DMS153 treated with DMSO at 0.1 percent for 48 hours (cell line): Measurements from ENCODE around the gene ARL3.
"Not testable (repeated sequence)": the region's sequence is repeated elsewhere in the genome, so short reads cannot be mapped to it uniquely, and the experiment has no call there.

ENCODE experiments used
- DNase-seq: peaks from one replicate; lab custom pipeline; 2025; ENCODE audit not compliant: unreplicated experiment; lab: John Stamatoyannopoulos, UW

The ARL3 gene

DNA sequence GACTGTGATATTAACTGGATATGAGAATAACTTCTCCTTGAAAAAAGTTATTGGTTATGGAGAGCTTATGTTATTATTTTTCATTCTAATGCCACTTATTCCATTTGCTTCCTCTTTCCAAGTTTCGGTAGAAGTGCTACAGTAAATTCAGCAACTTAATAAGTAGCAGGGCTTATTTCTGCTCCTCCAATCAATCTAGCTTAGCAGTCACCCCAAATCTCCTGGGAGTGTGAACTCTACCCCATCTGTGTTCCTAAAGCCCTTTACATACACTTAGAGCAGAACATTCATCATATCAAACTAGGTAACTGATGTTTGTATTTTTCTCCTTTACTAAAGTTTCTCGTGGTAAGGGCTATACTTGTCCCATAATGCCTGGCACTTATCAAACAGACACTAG, 8.7 kb downstream of the ARL3 start:
- no peak for DNase-seq

DNA sequence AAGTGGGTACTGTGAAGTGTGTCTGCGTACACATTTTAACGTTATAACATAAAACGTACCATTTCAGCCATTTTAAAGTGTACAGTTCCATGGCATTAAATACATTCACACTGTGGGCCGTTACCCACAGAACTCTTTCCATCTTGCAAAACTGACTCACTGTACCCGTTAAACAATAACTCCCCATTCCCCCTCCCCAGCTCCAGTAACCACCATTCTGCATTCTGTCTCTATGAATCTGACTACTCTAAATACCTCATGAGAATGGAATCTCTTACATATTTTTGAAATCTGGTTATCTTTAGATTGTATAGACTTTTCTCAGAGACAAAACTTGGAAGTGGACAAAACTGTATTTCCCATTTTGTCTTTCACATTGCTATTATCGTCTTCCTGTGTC, 9.3 kb downstream of the ARL3 start:
- DNase-seq = no peak

- DNase-seq = no peak
Measured at GRCh38 chr10:102702742-102703141, 11.5 kb downstream of the ARL3 start.

- no peak for DNase-seq
Measured at GRCh38 chr10:102701796-102702195, 12.4 kb downstream of the ARL3 start.

DNA sequence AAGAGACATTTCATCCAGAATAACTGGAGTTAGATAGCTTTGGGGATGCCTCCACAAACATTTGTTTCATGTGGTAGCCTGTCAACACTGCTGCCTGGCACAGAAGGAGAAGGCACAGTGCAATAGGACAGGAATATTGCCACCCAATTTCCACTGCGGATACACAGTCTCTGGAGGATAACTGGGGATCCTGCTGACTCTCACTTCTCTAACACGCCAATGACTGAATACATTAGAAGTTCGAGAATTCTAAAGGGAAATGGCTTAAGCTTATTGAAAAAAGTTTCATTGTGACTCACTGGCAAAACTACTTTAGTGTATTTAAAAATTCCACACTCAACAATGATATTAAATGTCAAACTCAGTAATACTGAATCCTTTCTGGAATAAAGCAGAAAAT, 12.9 kb downstream of the ARL3 start:
- no peak for DNase-seq

- DNase-seq = no peak
Measured at GRCh38 chr10:102698894-102699293, 15.3 kb downstream of the ARL3 start.

DNA sequence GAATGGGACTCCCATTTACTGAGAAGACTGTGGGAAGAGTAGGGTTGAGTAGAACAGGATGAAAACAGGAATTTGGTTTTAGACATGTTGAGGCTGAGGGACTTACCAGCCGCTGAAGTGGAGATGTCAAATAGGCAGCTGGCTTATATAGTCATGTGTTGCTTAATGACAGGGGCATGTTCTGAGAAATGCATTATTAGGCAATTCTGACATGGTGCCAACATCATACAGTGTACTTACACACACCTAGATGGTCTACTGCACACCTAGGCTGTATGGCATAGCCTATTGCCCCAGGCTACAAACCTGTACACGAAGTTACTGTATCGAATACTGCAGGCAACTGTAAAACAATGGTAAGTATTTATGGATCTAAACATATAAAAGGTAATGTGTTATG, 17.5 kb downstream of the ARL3 start:
- DNase-seq = no peak

DNA sequence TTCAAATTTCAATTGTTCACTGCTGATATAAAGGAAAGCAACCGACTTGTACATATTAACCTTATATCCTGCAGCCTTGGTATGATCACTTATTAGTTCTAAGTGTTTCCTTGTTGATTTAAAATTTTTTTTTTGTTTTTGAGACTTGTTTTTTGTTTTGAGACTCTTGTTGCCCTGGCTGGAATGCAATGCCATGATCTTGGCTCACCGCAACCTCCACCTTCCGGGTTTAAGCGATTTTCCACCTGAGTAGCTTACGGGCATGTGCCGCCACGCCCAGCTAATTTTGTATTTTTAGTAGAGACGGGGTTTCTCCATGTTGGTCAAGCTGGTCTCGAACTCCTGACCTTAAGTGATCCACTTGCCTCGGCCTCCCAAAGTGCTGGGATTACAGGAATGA, 18.8 kb downstream of the ARL3 start:
- not testable (repeated sequence) for DNase-seq

GRCh38 chr10:102691285-102692066, 22.7 kb downstream of the ARL3 start:
- DNase-seq = no peak

- no peak for DNase-seq
Measured at GRCh38 chr10:102683736-102684135, 30.5 kb downstream of the ARL3 start.

GRCh38 chr10:102682981-102683380, 31.2 kb downstream of the ARL3 start:
- DNase-seq = no peak

DNA sequence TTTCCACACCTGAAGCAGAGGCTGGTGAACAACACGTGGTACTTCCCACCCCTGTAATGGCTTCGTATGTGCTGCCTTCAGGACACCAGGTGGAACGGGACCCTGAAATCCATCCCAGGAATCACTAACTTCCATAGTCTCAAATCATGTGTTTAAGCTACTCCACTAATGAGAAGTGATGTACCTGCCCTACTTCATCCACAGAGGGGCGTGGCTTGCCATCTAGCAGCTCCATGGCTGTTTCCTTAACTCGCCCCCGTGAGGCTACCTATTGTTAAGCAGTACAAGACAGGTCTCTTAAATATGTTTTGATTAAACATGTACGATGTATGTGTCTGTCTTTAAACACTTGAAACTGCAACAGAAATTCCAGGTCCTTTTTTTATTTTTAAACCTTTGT, 31.8 kb downstream of the ARL3 start:
- DNase-seq = no peak

GRCh38 chr10:102681696-102682095, 32.5 kb downstream of the ARL3 start:
- DNase-seq = no peak

DNA sequence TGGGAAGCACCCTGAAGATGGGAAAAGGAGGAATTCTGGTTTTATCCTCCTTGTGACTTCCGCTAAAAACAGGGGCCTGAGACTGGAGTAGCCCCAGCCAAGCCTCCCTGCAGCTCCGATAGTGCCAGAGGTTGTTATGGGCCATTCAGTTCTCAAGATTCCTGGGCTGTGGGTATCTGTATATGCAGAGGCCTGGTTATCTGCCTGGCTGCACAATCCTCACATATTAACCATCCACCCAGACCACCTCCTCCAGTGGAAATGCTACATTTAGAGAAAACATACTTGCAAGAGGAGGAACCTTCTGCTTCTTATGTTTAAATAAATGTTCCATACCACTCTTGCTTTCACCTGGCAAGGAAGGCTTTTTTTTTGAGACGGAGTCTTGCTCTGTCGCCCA, 34.6 kb downstream of the ARL3 start:
- no peak for DNase-seq

DNA sequence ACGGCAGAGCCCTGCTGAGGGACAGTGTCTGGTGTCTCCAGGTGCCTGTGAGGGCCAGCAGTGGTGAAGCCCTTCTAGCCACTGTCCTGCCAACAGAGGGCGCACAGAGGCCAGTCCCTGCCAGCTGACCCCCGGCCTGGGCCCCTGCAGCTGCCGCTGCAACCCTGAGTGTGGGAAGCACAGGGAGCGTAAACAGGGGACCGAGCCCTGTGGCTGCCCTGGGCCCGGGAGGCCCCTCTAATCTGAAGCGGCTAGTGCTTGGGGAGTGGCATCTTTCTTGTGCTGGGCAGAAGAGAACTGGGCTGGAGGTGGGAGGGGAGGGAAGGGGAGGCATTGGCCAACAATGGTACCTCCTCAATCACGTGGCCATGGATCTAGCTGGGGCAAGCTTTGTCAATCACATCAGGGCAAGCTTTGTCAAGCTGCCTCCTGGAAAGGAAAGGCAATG, 35.3 kb downstream of the ARL3 start:
- DNase-seq = peak; percentile 66

GRCh38 chr10:102678068-102678400, 36.2 kb downstream of the ARL3 start:
- DNase-seq = no peak

DNA sequence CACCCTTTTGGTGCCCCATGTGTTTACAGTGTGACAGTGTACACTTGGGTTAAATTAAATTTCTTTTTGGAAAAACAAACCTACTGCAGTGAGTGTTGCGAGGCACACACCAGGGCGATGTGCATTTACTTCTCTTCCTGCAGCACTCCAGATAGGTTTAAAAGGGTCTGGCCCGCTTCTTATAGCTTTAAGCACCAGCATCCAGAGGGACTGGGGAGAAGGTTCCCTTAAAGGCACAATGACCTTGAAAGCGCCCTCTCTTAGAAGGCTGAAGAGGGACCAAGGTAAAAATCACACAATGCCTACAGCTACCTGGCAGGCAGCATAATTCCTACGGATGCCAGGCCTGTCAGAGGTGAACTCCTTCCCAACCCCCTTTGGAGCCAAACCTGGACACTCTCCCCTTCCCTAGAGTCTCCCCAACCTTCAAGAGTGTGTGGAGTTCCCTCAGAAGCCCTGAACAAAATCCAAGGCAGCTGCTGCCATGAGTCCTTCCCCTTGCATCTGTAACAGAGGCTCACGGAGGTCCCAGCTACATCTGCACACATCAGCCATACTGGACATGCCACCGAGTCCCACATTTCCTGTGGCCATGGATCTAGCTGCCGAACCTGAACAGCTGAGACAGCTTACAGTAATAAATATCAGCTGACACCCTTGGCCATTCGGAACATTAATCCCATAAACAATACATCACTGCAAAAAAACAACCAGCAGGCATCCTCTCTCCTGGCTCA, 36.7 kb downstream of the ARL3 start:
- no peak for DNase-seq

GRCh38 chr10:102676534-102677315, 37.5 kb downstream of the ARL3 start:
- DNase-seq = no peak

GRCh38 chr10:102675666-102676533, 38.3 kb downstream of the ARL3 start:
- DNase-seq = no peak

DNA sequence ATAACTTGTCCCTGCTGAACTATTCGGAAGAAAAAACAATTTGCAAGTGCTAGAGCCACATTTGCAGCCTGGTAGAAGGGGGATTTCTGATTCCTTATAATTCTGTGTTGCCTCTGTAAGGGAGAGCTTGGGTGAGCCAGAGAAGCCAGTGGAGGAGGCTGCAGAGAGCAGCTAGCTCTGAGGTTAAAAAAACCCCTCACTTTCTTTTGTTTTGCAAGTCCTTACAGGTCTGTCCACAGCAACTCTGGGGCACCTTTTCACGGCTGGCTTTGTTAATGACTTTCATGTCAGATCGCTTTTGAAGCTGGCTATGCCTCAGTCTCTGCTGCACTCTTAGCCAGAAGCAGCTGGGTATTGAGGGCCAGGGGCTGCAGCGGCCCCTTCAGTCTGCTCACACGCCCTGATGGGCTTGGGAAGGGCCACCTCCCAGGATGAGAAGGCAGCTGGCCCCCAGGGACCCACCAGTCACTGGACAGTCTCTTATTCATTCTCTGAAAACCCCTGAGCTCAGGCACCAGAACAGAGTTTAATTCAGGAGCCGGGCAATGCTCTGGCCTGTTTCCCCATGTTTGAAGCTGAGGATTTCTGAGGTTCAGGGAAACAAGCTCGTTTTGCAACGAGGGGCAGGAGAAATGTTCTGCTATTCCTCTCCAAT, 39.1 kb downstream of the ARL3 start:
- DNase-seq = no peak
